Panc1 (cell line): ENCODE results near the gene SMTNL2. TPM values are rescaled to one million over a fixed set of nuclear protein-coding genes. Genes with fewer than 3 reads are reported as not detected.

ENCODE experiments used
- ATAC-seq: fragments of 200-7000 bp; cut with Tn5 transposase; 2 replicates; pipeline ENCODE4 v1.9.1; 2020; ENCODE audit warnings: mild to moderate bottlenecking, moderate library complexity
- BruUV-seq: library from RNA; stranded (reverse); fragments of 400-500 nt; replicated peaks from 2 replicates; lab custom pipeline; 2021; lab: Mats Ljungman, UMichigan
- CTCF ChIA-PET: fragments of 300-600 bp; sonication (Branson Sonifier 250); formaldehyde crosslinking; loops from one replicate; lab custom pipeline; 2022; ENCODE audit warnings: antibody characterized with exemption; lab: Charles Lee
- POLR2A ChIA-PET: fragments of 300-600 bp; sonication (Branson Sonifier 250); formaldehyde crosslinking; loops from one replicate; lab custom pipeline; 2022; ENCODE audit warnings: antibody characterized with exemption; lab: Charles Lee
- DNase-seq: peaks from one replicate; pipeline ENCODE4 v3.0.0-alpha.2; 2010; ENCODE audit warnings: low read depth, low spot score
- H3K27ac ChIP-seq: 2 replicates; pipeline ENCODE4 v1.5.1; 2011; ENCODE audit warnings: mild to moderate bottlenecking, low read length, inconsistent platforms
- H3K27me3 ChIP-seq: fragments of 200-500 bp; sonication (Bioruptor generic); 2 replicates; pipeline ENCODE4 v1.6.0; 2014; ENCODE audit warnings: low read length, inconsistent platforms; ENCODE audit not compliant: control insufficient read depth, insufficient read depth
- H3K36me3 ChIP-seq: fragments of 200-500 bp; sonication (Bioruptor generic); 2 replicates; pipeline ENCODE4 v1.5.1; 2014; ENCODE audit warnings: inconsistent platforms, mild to moderate bottlenecking, low read length, moderate library complexity; ENCODE audit not compliant: control insufficient read depth, insufficient read depth
- H3K4me1 ChIP-seq: 2 replicates; pipeline ENCODE4 v1.5.1; 2011; ENCODE audit warnings: inconsistent platforms, mild to moderate bottlenecking, low read length, moderate library complexity; ENCODE audit not compliant: control insufficient read depth, insufficient read depth
- H3K4me3 ChIP-seq, 2 experiments: 2 replicates each; pipeline ENCODE4 v1.5.1; 2011 to 2012; ENCODE audit warnings: low read depth in 2 of 2, low read length in 2 of 2, mild to moderate bottlenecking in 2 of 2, inconsistent platforms in 1 of 2, moderate library complexity in 1 of 2
- H3K9me3 ChIP-seq: fragments of 200-500 bp; sonication (Bioruptor generic); 2 replicates; pipeline ENCODE4 v1.5.1; 2014; ENCODE audit warnings: low read depth, mild to moderate bottlenecking, inconsistent platforms, low read length, moderate library complexity; ENCODE audit not compliant: control insufficient read depth, insufficient read depth
- POLR2AphosphoS5 ChIP-seq: IDR thresholded peaks from 2 replicates; pipeline ENCODE4 v1.6.1; 2012; ENCODE audit warnings: mild to moderate bottlenecking, low read depth, low read length, moderate library complexity
- SIN3A ChIP-seq: IDR thresholded peaks from 2 replicates; pipeline ENCODE4 v1.6.1; 2012; ENCODE audit warnings: low read depth, mild to moderate bottlenecking, low read length, moderate library complexity, borderline replicate concordance; ENCODE audit not compliant: insufficient read depth
- TCF7L2 ChIP-seq: IDR thresholded peaks from 2 replicates; pipeline ENCODE4 v1.6.1; 2011; ENCODE audit warnings: mild to moderate bottlenecking, low read depth, low read length, inconsistent platforms
- in situ Hi-C: cut with HindIII; loops from 2 replicates; pipeline ENCODE4 v1.10.0; 2016; ENCODE audit warnings: low sequenced_read_pairs, low pct_unique_long_range_greater_than_20kb
- intact Hi-C: fragments of 100-400 bp; cut with micrococcal nuclease; formaldehyde crosslinking; loops from one replicate; pipeline ENCODE4 v1.10.0; 2022; ENCODE audit not compliant: unreplicated experiment
- total RNA-seq: library from RNA; stranded (reverse); gene quantifications from one replicate; pipeline ENCODE4 v1.2.1, GENCODE V29; 2021; ENCODE audit not compliant: unreplicated experiment
- TF ChIP-seq, protein P1 (sequence below): fragments of 450-650 bp; IDR thresholded peaks from 2 replicates; pipeline ENCODE4 v1.5.1; 2017; ENCODE audit warnings: mild to moderate bottlenecking
- TF ChIP-seq, protein P2 (sequence below), 2 experiments: IDR thresholded peaks; 2 replicates each; pipeline ENCODE4 v1.6.1; 2011 to 2012; ENCODE audit warnings: low read depth in 2 of 2, control low read depth in 1 of 2, low read length in 1 of 2, mild to moderate bottlenecking in 1 of 2, moderate library complexity in 1 of 2; ENCODE audit not compliant: insufficient read depth in 1 of 2

SMTNL2 gene
- total RNA-seq, 1 experiment from 2014 or later: not detected

DNA sequence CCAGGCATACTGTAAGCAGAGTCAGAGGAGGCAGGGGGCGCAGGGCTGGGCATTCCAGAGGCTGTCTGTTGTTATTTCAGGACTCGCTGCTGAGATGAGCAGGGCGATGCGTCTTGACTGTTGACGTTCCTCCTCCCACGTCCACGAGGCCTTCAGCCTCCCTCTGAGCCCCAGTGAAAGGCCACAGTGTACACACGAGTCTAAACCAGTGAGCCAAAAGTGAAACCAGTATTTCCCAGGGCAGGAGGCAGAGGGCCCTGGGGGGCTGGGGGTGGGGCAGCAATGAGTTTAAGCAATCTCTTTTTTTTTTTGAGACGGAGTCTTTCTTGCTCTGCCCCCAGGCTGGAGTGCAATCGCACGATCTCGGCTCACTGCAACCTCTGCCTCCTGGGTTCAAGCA, 21.5 kb downstream of the SMTNL2 start:
- POLR2A ChIA-PET: no interaction called here
- H3K4me3 ChIP-seq: no peak overlapping the region
- no peaks in the 10 kb centered on the region for H3K36me3 ChIP-seq
- intact Hi-C loops (no loop called here), in situ Hi-C loops (no loop called here)
- no peak for DNase-seq
- peaks cover 5% of the 10 kb centered on the region for H3K27me3 ChIP-seq
- H3K27ac ChIP-seq: no peak overlapping the region
- TF ChIP-seq, protein P1, sequence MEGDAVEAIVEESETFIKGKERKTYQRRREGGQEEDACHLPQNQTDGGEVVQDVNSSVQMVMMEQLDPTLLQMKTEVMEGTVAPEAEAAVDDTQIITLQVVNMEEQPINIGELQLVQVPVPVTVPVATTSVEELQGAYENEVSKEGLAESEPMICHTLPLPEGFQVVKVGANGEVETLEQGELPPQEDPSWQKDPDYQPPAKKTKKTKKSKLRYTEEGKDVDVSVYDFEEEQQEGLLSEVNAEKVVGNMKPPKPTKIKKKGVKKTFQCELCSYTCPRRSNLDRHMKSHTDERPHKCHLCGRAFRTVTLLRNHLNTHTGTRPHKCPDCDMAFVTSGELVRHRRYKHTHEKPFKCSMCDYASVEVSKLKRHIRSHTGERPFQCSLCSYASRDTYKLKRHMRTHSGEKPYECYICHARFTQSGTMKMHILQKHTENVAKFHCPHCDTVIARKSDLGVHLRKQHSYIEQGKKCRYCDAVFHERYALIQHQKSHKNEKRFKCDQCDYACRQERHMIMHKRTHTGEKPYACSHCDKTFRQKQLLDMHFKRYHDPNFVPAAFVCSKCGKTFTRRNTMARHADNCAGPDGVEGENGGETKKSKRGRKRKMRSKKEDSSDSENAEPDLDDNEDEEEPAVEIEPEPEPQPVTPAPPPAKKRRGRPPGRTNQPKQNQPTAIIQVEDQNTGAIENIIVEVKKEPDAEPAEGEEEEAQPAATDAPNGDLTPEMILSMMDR: no peak
- TF ChIP-seq TCF7L2: no peak
- TF ChIP-seq SIN3A: no peak
- TF ChIP-seq, protein P2, sequence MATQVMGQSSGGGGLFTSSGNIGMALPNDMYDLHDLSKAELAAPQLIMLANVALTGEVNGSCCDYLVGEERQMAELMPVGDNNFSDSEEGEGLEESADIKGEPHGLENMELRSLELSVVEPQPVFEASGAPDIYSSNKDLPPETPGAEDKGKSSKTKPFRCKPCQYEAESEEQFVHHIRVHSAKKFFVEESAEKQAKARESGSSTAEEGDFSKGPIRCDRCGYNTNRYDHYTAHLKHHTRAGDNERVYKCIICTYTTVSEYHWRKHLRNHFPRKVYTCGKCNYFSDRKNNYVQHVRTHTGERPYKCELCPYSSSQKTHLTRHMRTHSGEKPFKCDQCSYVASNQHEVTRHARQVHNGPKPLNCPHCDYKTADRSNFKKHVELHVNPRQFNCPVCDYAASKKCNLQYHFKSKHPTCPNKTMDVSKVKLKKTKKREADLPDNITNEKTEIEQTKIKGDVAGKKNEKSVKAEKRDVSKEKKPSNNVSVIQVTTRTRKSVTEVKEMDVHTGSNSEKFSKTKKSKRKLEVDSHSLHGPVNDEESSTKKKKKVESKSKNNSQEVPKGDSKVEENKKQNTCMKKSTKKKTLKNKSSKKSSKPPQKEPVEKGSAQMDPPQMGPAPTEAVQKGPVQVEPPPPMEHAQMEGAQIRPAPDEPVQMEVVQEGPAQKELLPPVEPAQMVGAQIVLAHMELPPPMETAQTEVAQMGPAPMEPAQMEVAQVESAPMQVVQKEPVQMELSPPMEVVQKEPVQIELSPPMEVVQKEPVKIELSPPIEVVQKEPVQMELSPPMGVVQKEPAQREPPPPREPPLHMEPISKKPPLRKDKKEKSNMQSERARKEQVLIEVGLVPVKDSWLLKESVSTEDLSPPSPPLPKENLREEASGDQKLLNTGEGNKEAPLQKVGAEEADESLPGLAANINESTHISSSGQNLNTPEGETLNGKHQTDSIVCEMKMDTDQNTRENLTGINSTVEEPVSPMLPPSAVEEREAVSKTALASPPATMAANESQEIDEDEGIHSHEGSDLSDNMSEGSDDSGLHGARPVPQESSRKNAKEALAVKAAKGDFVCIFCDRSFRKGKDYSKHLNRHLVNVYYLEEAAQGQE (IDR thresholded peaks at IDR 0.05; ENCODE audit: insufficient read depth in 1 of 2, low read depth in 2 of 2, low read length in 1 of 2): no peak
- no peak for TF ChIP-seq POLR2AphosphoS5
- CTCF ChIA-PET: no interaction called here
- no peaks in the 10 kb centered on the region for H3K4me1 ChIP-seq
- BruUV-seq: no TSS peak
- ATAC-seq: no peak
- no peaks in the 10 kb centered on the region for H3K9me3 ChIP-seq

DNA sequence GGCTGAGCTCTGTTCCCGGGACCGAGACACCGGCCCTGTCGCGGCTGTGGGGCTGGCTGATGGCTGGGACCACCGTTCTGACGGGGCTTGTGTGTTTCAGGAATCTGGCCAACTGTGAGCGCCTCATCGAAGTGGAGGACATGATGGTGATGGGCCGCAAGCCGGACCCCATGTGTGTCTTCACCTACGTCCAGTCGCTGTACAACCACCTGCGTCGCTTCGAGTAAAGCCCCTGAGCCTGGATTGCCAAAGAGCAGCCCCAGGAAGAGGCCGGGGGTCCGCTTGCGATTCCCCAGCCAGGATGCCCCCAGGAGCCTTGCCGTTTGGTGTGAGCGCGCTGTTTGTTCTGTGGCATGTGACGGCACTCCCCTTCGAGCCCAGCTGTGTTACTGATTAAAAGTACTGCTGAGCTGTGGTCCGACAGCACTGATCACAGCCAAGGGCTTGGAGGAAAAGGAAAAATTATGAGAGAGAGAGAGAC, 23.0 kb downstream of the SMTNL2 start:
- no peaks in the 10 kb centered on the region for H3K9me3 ChIP-seq
- ATAC-seq (no peak), DNase-seq (no peak)
- peaks cover 5% of the 10 kb centered on the region for H3K27me3 ChIP-seq
- H3K36me3 ChIP-seq: no peaks in the 10 kb centered on the region
- no peak overlapping the region for H3K4me3 ChIP-seq
- CTCF ChIA-PET: no interaction called here
- H3K4me1 ChIP-seq: no peaks in the 10 kb centered on the region
- no peak overlapping the region for H3K27ac ChIP-seq
- BruUV-seq: no TSS peak
- POLR2A ChIA-PET: no interaction called here
- intact Hi-C loops (no loop called here), in situ Hi-C loops (no loop called here)
- TF ChIP-seq SIN3A (no peak), POLR2AphosphoS5 (no peak)
- TF ChIP-seq, protein P1: no peak
- TF ChIP-seq, protein P2 (IDR thresholded peaks at IDR 0.05; ENCODE audit: insufficient read depth in 1 of 2, low read depth in 2 of 2, low read length in 1 of 2): no peak
